ENCODE results near the gene TBX15.
"Not testable (repeated sequence)": the region's sequence is repeated elsewhere in the genome, so short reads cannot be mapped to it uniquely, and the experiment has no call there.

TBX15 gene

GRCh38 chr1:118923319-118923718, 64.8 kb downstream of the TBX15 start:
- DNase-seq, result no peak

- no peak for DNase-seq
These were observed 66.1 kb downstream of the TBX15 start for GRCh38 chr1:118921994-118922393.

- no peak for DNase-seq
These were observed 67.9 kb downstream of the TBX15 start for GRCh38 chr1:118920124-118920717.

GRCh38 chr1:118918940-118919259, 69.2 kb downstream of the TBX15 start:
- DNase-seq, result no peak

- no peak for DNase-seq
These were observed 69.8 kb downstream of the TBX15 start for GRCh38 chr1:118918230-118918939.

GRCh38 chr1:118916346-118916745, 71.8 kb downstream of the TBX15 start:
- not testable (repeated sequence) for DNase-seq

GRCh38 chr1:118914379-118915161, 73.6 kb downstream of the TBX15 start:
- no peak for DNase-seq

GRCh38 chr1:118913818-118914217, 74.3 kb downstream of the TBX15 start:
- DNase-seq, result no peak

- DNase-seq, result no peak
These were observed 75.6 kb downstream of the TBX15 start for GRCh38 chr1:118912574-118912973.

GRCh38 chr1:118911571-118911970, 76.6 kb downstream of the TBX15 start:
- DNase-seq, result no peak

GRCh38 chr1:118907466-118907865, 80.7 kb downstream of the TBX15 start:
- no peak for DNase-seq

GRCh38 chr1:118905671-118906070, 82.5 kb downstream of the TBX15 start:
- no peak for DNase-seq

- no peak for DNase-seq
These were observed 82.9 kb downstream of the TBX15 start for GRCh38 chr1:118905196-118905595.

- no peak for DNase-seq
These were observed 85.4 kb downstream of the TBX15 start for GRCh38 chr1:118902711-118903191.

GRCh38 chr1:118902299-118902698, 85.8 kb downstream of the TBX15 start:
- DNase-seq, result no peak

- no peak for DNase-seq
These were observed 87.3 kb downstream of the TBX15 start for GRCh38 chr1:118900643-118901440.

GRCh38 chr1:118899340-118899739, 88.8 kb downstream of the TBX15 start:
- DNase-seq, result no peak

GRCh38 chr1:118898712-118899111, 89.4 kb downstream of the TBX15 start:
- DNase-seq, result no peak

- DNase-seq, result no peak
These were observed 91.7 kb downstream of the TBX15 start for GRCh38 chr1:118896416-118896815.

GRCh38 chr1:118894836-118895235, 93.3 kb downstream of the TBX15 start:
- DNase-seq, result no peak

GRCh38 chr1:118890851-118891384, 97.2 kb downstream of the TBX15 start:
- DNase-seq, result no peak

GRCh38 chr1:118884946-118885345, 103.2 kb downstream of the TBX15 start:
- DNase-seq, result no peak

- no peak for DNase-seq
These were observed 106.4 kb downstream of the TBX15 start for GRCh38 chr1:118881751-118882150.
